Activated T-helper 1 cell treated with anti-CD3 and anti-CD28 coated beads, Interleukin-12 subunit alpha, Interleukin-12 subunit beta, Interleukin-2, Interleukin-4 antibody, amounts not matched to agents 30 ng/mL and 10 ng/mL and 1 ng/mL, durations not matched to agents 14 hours and 24 hours and 36 hours (primary cell): ENCODE results near the gene LHFPL2. TPM values are rescaled to one million over a fixed set of nuclear protein-coding genes. Genes with fewer than 3 reads are reported as not detected.

Source experiments
- DNase-seq: peaks from one replicate; pipeline ENCODE4 v3.0.0; 2021; ENCODE audit warnings: low spot score
- H3K27ac Mint-ChIP-seq: one replicate; pipeline ENCODE4 v1.8.0; 2021; ENCODE audit warnings: mild to moderate bottlenecking, mixed read lengths
- H3K27me3 Mint-ChIP-seq: one replicate; pipeline ENCODE4 v1.8.0; 2022; ENCODE audit warnings: mild to moderate bottlenecking, moderate library complexity, mixed read lengths; ENCODE audit not compliant: insufficient read depth
- H3K36me3 Mint-ChIP-seq: one replicate; pipeline ENCODE4 v1.8.0; 2021; ENCODE audit warnings: low read depth, mixed read lengths
- H3K4me1 Mint-ChIP-seq: one replicate; pipeline ENCODE4 v1.8.0; 2021; ENCODE audit warnings: low read depth, mixed read lengths
- H3K4me3 Mint-ChIP-seq: one replicate; pipeline ENCODE4 v1.8.0; 2021; ENCODE audit warnings: mild to moderate bottlenecking, moderate library complexity, mixed read lengths
- H3K9me3 Mint-ChIP-seq: one replicate; pipeline ENCODE4 v1.8.0; 2021; ENCODE audit warnings: mixed read lengths
- intact Hi-C: fragments of 100-400 bp; cut with micrococcal nuclease; formaldehyde crosslinking; loops from one replicate; pipeline ENCODE4 v1.15.1; 2024
- total RNA-seq: library from RNA; stranded (reverse); gene quantifications from 2 replicates; pipeline ENCODE4 v1.2.3, GENCODE V29; 2022

The LHFPL2 gene
- total RNA-seq, 1 donor from 2014 or later, result 0.08 TPM

- H3K27ac Mint-ChIP-seq, result no peak overlapping the region
- no peaks in the 10 kb centered on the region for H3K36me3 Mint-ChIP-seq
- DNase-seq, result no peak
- peaks cover 12% of the 10 kb centered on the region for H3K27me3 Mint-ChIP-seq
- intact Hi-C loops, result no loop called here
- no peaks in the 10 kb centered on the region for H3K4me1 Mint-ChIP-seq
- H3K4me3 Mint-ChIP-seq, result no peak overlapping the region
- H3K9me3 Mint-ChIP-seq, result no peaks in the 10 kb centered on the region
These were observed 88.3 kb downstream of the LHFPL2 start for GRCh38 chr5:78560000-78560855.

DNA sequence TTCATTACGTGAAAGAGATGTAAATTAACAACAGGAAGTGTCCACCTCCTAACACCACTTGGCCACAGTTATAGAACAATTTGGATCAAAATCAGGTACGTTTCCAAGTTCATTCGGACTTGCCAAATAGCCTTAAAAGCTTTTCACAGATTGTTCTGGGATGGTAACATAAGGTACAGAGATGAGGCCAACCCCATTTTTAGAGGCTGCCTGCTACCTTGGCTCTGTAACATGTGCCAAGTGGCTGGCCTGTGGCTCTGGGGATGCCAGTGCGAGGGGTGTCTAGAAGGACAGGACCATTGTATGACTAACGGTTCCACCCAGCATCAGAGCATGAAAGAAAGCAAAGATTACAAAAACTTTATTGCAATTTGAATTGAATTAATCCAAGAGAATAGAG lies 91.0 kb downstream of the LHFPL2 start:
- Mint-ChIP-seq H3K36me3 (no peaks in the 10 kb centered on the region), H3K4me3 (no peak overlapping the region), H3K27ac (no peak overlapping the region), H3K27me3 (peaks cover 10% of the 10 kb centered on the region), H3K9me3 (no peaks in the 10 kb centered on the region), H3K4me1 (peaks cover 5% of the 10 kb centered on the region)
- DNase-seq, result no peak
- intact Hi-C loops, result no loop called here

GRCh38 chr5:78555870-78556269 lies 92.7 kb downstream of the LHFPL2 start:
- H3K9me3 Mint-ChIP-seq, result no peaks in the 10 kb centered on the region
- H3K27me3 Mint-ChIP-seq, result peaks cover 10% of the 10 kb centered on the region
- H3K36me3 Mint-ChIP-seq, result no peaks in the 10 kb centered on the region
- H3K4me3 Mint-ChIP-seq, result no peak overlapping the region
- peaks cover 5% of the 10 kb centered on the region for H3K4me1 Mint-ChIP-seq
- no peak for DNase-seq
- intact Hi-C loops, result no loop called here
- no peak overlapping the region for H3K27ac Mint-ChIP-seq

DNA sequence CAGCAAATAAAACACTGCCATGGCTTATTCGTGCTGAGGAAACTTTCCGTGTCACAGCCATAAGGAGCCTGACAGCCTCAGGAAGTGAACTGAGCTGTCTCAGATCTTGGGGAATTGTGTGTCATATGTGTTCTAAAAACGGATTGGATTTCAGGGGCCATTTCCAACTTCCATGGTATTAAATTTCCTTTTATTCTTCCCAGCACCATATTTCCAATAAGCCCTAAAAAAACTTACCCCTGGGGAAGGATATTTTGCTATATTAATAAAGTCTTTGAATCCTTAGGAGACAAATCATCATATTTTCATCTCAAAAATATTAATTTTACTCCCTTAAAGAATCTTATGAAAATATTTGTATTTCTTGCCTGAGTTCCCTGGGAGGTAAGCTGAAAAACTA lies 93.9 kb downstream of the LHFPL2 start:
- no peak for DNase-seq
- Mint-ChIP-seq H3K4me3 (no peak overlapping the region), H3K4me1 (peaks cover 5% of the 10 kb centered on the region), H3K36me3 (no peaks in the 10 kb centered on the region), H3K27ac (no peak overlapping the region), H3K9me3 (no peaks in the 10 kb centered on the region), H3K27me3 (peaks cover 10% of the 10 kb centered on the region)
- intact Hi-C loops, result no loop called here

DNA sequence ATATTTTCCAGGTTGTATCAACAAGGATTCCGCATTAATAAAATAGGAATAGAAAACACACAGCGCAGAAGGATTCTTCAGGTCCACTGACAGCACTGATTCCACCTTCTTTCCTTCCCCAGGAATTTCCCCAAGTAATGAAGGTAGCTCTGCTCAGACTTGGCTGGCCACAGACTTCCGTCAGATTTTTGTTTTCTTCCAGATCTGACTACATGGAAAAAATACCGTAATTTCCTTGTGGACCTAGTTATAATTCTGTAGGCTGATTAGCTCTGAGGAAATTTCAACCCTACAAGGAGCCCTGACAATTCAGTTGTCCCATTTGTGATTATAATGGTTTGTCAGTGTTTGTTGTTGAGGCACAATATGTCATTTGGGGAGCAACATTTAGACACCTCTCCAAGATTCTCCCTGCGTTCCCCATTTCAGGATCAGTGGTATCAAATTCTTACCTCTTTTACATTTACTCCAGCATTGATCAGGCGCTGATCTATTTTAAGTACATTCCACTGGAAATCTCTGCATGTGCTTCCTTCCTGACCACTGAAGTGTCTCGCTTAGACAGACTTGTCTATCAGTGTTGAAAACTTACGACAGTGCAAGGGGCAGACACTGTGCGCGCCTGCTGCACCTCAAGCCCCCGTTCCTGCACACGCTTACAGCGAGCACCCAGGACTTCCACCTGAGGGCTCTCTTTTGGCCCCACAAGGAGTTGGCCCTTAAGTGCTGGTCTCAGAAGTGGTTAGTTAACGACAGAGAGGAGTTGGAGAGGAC lies 94.8 kb downstream of the LHFPL2 start:
- peaks cover 5% of the 10 kb centered on the region for H3K4me1 Mint-ChIP-seq
- H3K9me3 Mint-ChIP-seq, result no peaks in the 10 kb centered on the region
- DNase-seq, result no peak
- H3K36me3 Mint-ChIP-seq, result no peaks in the 10 kb centered on the region
- intact Hi-C loops, result no loop called here
- H3K4me3 Mint-ChIP-seq, result no peak overlapping the region
- H3K27me3 Mint-ChIP-seq, result peaks cover 7% of the 10 kb centered on the region
- no peak overlapping the region for H3K27ac Mint-ChIP-seq

DNA sequence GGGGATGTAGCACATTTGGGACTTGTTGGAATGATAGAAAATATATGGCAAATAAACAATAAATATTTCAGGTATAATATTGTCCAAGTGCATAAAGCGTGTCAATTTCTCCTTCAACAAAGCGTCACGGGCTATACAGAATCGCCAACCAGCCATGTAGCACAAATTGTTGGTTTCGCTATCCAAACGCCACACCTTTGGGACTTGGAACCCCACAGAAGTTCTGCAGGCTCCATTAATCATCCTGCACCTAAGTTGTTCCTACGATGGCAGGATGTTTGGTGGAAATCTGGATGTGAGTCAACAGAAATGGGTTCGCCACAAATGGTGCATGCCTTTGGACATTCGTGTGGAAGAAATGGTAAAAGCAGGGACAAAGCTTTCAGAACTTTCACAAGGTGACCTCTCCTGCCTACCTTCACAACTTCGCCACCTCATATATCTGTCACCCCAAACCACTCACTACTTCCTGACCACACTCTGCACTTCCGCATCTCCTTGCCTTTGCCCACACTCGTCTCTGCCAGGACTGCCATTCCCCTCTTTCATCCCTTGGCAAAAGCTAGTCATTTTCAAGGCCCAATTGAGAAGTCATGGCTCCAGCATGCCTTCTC lies 95.7 kb downstream of the LHFPL2 start:
- H3K4me3 Mint-ChIP-seq, result no peak overlapping the region
- no peaks in the 10 kb centered on the region for H3K9me3 Mint-ChIP-seq
- H3K27me3 Mint-ChIP-seq, result peaks cover 4% of the 10 kb centered on the region
- no peaks in the 10 kb centered on the region for H3K36me3 Mint-ChIP-seq
- no peak for DNase-seq
- intact Hi-C loops, result no loop called here
- H3K4me1 Mint-ChIP-seq, result peaks cover 5% of the 10 kb centered on the region
- no peak overlapping the region for H3K27ac Mint-ChIP-seq

DNA sequence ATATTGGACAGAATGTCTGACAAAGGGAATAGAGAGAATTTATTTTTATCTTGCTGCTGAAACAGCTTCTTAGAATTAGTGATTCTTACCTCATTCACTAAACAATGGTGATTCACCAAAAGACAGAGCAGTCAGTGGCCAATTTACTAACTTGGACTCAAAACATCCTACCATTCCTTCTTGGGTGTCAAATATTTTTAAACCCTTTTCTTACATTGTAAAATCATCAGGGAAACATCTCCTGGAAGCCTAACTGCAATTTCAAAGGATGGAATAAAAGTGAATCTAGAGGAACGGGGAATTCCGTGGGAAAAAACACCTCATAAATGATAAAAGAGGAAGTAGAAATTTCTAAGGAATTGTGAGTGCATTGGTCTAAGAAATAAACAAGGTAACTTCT lies 97.7 kb downstream of the LHFPL2 start:
- peaks cover 5% of the 10 kb centered on the region for H3K4me1 Mint-ChIP-seq
- peaks cover 4% of the 10 kb centered on the region for H3K27me3 Mint-ChIP-seq

DNA sequence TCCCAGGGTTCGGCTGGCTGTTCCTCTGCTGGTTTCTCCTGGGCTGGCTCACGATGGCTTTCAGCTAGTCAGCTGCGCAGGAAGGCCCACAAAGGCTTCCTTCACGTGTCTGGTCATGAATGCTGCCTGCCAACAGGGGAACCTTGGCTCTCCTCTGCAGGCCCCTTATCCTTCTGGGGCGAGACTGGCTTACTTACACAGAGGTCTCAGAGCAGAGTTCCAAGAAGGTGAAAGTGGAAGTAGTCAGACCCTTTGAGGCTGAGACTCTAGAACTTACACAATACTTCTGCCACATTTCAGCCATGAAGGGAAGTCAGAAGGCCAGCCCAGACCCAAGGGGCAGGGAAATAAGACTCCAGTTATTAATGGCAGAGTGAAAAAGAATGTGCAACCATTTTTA lies 99.5 kb downstream of the LHFPL2 start:
- Mint-ChIP-seq H3K27me3 (no peaks in the 10 kb centered on the region), H3K27ac (no peak overlapping the region), H3K4me3 (no peak overlapping the region), H3K4me1 (peaks cover 5% of the 10 kb centered on the region), H3K9me3 (no peaks in the 10 kb centered on the region), H3K36me3 (no peaks in the 10 kb centered on the region)
- DNase-seq, result no peak
- intact Hi-C loops, result no loop called here

More for the DNA sequence above, 97.7 kb downstream of the LHFPL2 start:
- Mint-ChIP-seq H3K9me3 (no peaks in the 10 kb centered on the region), H3K27ac (no peak overlapping the region), H3K36me3 (no peaks in the 10 kb centered on the region), H3K4me3 (no peak overlapping the region)
- DNase-seq, result no peak
- intact Hi-C loops, result no loop called here

DNA sequence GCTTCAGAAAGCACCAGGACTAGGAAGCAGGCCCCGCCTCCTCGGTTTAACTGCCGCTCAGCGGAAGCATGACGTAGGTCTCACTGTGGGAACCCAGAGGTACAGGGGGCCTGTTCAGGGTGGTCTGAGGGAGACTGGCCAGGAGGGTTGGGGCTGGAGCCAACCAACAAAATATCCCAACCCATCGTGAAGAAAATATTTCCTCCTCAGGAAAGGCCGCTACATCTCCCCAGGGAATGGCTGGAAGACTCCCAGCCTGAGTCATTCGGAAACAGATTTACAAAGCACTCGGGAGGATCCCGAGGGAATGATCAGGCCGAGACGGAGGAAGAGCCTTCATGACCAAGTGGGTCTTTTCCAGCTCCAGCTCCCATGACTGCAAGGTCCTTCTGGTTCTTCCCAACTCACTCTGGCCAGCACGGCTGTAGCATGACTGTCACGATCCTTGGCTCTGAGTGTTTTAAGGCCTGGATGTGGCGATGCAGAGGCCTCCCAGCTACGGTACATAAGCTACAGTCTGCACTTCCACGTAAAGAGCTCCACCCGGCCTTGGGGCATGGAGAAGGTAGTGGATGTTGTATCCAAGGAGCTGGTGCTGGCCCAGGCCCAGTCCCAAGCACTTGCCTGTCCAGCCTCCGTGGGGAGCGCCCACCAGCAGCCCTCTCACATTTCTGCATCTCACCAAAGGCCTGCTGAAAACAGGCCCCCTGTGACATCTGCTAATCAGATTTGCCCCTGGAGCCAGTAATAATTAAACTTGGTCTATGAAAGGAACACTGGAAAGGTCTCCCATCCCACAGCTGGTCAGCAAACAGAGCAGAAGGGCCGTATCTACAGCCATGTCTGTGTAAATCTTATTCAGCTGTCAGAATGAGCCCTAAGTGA lies 100.6 kb downstream of the LHFPL2 start:
- Mint-ChIP-seq H3K4me3 (no peak overlapping the region), H3K4me1 (peaks cover 1% of the 10 kb centered on the region), H3K27ac (no peak overlapping the region), H3K27me3 (no peaks in the 10 kb centered on the region), H3K9me3 (no peaks in the 10 kb centered on the region), H3K36me3 (no peaks in the 10 kb centered on the region)
- DNase-seq, result no peak
- intact Hi-C loops, result no loop called here

- intact Hi-C loops, result no loop called here
- Mint-ChIP-seq H3K27ac (no peak overlapping the region), H3K4me1 (no peaks in the 10 kb centered on the region), H3K27me3 (no peaks in the 10 kb centered on the region), H3K4me3 (no peak overlapping the region), H3K9me3 (no peaks in the 10 kb centered on the region), H3K36me3 (no peaks in the 10 kb centered on the region)
- no peak for DNase-seq
These were observed 101.4 kb downstream of the LHFPL2 start for GRCh38 chr5:78547183-78547582.

DNA sequence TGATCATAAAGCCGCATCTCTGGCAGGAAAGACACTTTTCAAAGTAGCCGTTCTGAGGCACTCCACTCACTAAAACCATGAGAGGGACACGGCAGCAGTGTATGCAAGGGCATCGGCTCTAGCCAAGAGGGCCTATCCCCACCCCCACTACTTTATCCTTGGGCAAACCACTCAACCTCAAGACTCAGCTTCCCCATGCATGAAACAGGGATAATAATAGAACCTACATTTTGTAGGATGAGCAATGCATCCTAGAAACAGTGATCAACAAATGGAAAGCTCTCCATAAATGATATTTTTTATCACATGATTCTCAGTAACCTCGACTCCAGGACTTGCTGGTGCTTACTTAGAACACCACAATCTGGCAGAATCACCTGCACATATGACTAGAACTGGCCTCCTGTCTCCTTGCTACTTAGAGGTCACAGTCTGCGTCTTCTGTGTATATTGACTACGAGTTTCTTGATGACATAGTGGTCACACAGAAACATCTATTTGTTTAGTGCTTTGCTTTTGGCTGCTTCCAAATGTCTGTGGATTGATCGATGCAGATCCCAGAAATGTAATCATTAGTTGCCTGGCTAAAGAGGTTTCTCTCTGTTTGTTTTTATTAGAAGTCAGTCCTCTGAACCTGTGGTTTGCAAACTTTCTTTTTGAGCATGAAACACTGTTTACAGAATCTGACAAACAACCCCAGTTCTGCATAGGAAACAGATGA lies 102.1 kb downstream of the LHFPL2 start:
- no peaks in the 10 kb centered on the region for H3K4me1 Mint-ChIP-seq
- H3K36me3 Mint-ChIP-seq, result no peaks in the 10 kb centered on the region
- intact Hi-C loops, result no loop called here
- no peak overlapping the region for H3K4me3 Mint-ChIP-seq
- H3K27ac Mint-ChIP-seq, result no peak overlapping the region
- H3K9me3 Mint-ChIP-seq, result no peaks in the 10 kb centered on the region
- H3K27me3 Mint-ChIP-seq, result no peaks in the 10 kb centered on the region
- DNase-seq, result no peak

- no peaks in the 10 kb centered on the region for H3K9me3 Mint-ChIP-seq
- H3K36me3 Mint-ChIP-seq, result no peaks in the 10 kb centered on the region
- no peak overlapping the region for H3K27ac Mint-ChIP-seq
- no peaks in the 10 kb centered on the region for H3K4me1 Mint-ChIP-seq
- H3K4me3 Mint-ChIP-seq, result no peak overlapping the region
- H3K27me3 Mint-ChIP-seq, result no peaks in the 10 kb centered on the region
- no peak for DNase-seq
- intact Hi-C loops, result no loop called here
These were observed 103.2 kb downstream of the LHFPL2 start for GRCh38 chr5:78545406-78545805.
